ENCODE measurements around the gene PPP2R2C.

PPP2R2C gene

DNA sequence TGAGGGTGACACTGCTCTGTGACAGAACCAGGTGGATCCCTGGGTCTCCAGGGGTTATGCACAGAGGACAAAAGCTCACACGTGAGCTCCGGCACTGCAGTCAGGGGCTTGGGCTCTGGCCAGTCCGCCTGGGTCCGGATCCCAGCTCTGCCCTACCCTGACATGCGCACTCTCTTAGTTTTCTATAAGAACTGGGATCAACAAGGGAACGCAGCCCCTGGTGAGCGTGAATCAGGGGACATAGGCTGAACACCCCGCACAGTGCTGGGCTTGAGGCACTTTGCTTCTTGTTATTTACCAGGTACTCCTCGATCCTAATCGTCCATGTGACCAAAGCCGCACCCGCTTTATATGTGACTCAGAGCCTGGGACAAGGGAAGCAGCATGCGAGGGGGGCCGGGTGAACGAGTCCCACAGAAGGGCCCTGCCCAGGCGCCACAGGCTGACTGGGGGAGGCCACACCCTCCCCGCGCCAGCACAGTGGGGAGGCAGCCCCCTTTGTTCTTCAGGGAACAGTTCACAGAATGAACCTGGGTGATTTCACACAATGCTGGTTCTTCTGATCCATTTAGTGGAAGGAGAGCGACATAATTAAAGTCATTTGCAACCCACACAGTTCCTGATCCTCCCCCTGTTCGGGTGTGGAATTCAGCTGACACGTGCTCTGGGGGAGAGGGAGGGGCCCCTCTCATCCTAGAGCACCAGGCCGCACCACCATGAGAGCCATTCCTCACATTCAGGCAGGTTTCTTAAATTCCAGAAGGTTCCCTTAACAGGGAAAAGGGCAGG, 147.2 kb downstream of the PPP2R2C start:
- TF ChIP-seq, protein P1, sequence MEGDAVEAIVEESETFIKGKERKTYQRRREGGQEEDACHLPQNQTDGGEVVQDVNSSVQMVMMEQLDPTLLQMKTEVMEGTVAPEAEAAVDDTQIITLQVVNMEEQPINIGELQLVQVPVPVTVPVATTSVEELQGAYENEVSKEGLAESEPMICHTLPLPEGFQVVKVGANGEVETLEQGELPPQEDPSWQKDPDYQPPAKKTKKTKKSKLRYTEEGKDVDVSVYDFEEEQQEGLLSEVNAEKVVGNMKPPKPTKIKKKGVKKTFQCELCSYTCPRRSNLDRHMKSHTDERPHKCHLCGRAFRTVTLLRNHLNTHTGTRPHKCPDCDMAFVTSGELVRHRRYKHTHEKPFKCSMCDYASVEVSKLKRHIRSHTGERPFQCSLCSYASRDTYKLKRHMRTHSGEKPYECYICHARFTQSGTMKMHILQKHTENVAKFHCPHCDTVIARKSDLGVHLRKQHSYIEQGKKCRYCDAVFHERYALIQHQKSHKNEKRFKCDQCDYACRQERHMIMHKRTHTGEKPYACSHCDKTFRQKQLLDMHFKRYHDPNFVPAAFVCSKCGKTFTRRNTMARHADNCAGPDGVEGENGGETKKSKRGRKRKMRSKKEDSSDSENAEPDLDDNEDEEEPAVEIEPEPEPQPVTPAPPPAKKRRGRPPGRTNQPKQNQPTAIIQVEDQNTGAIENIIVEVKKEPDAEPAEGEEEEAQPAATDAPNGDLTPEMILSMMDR (IDR thresholded peaks at IDR 0.05; ENCODE audit: control insufficient read depth, insufficient read depth, low read depth, low read length, missing control alignments), result no peak
- DNase-seq (ENCODE audit: low read depth), result no peak
- no peak overlapping the region for H3K4me3 ChIP-seq (ENCODE audit: control insufficient read depth, low read depth, low read length)

DNA sequence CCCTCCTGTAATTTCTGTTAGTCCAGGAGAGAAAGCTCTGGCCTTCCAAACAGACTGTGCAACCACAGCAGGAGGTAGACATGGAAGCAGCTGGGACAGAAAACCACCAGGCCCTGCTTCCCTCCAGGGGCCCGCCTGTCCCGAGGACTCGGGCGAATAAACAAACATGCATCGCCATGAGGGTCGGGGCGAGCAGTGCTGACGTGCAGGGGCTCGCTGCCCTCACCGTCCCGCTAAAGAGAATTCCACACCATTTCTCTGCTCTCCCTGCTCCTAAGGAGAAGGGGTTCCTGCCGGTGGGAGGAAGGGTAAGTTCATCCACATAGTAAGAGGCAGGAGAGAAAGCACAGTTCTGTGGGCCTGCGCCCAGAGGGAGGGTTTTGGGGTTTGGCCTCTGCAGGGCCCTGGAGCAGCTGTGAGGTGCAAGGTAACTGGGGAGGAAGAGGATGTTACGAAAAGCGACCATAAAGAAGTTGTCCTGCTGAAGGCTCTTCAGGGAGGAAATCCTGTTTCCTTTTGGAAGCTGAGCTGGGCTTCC, 147.9 kb downstream of the PPP2R2C start:
- DNase-seq (ENCODE audit: low read depth), result no peak
- H3K4me3 ChIP-seq (ENCODE audit: control insufficient read depth, low read depth, low read length), result no peak overlapping the region
- TF ChIP-seq, protein P1 (IDR thresholded peaks at IDR 0.05; ENCODE audit: control insufficient read depth, insufficient read depth, low read depth, low read length, missing control alignments), result no peak

DNA sequence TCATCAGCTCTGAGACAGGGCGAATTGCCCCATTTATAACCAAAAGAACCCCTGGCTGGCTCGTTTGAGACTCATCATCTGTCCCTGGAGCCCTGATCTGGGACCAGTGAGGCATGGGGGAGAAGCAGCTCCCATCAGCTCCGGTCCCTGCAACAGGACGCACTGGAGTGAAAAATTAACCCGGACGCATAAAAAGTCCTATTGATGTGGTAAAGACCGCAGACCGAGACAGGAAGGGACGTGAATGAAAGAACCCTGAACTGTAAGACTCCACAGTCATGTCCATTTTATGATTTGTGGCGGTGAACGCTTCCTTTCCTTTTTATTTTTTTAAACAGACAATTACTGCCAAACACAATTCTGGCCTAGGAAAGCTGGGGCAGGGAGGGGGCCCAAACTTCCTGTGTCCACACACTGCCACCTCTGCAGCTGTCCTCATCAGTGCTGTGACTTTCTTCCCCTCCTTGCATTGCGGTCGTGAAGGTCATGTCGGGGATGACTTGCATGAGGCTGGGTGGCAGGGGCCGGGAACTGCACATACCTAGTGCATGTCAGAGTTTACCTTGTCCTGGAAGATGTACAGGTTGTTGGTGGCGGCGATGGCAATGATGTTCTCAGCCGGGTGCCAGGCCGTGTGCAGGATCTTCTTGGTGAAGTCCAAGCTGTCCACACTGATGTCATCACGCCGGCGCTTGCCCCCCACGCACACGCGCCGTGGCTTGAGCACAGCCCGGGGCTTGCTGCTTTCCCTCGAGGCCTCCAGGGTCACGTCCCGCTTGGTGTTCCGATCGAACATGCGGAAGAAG, 149.4 kb downstream of the PPP2R2C start:
- DNase-seq (ENCODE audit: low read depth), result no peak
- H3K4me3 ChIP-seq (ENCODE audit: control insufficient read depth, low read depth, low read length), result no peak overlapping the region
- TF ChIP-seq, protein P1 (IDR thresholded peaks at IDR 0.05; ENCODE audit: control insufficient read depth, insufficient read depth, low read depth, low read length, missing control alignments), result no peak

DNA sequence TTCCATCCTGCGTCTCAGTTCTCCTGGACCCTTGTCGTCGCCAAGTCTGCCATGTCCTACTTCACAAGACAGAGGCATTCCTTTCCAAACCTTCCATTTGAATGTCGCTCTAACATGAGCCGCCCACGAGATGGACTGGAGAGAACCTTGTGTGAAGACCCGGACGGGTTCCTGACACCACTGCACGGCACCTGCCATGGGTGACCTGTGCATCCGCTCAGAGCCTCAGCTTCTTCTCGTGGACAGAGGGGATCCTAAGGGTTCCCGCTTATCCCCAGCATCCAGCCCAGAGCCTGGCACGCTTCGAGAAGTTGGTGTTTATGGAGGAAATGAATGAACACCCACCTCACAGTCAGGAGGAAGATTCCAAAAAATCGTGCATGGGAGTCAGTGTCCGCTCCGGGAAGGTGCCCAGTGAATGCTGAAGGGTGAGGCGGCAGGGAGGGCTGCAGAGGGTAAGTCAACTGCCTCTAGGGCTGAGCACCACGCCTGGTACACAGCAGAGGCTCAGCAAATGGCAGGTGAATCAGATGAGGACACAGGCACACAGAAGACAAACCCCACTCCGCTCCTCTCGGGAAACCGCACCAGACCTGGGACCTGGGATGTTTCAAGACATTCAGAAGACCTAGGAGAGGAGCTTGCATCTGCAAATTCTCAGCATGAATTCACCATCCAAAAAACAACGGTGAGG, 150.2 kb downstream of the PPP2R2C start:
- no peak overlapping the region for H3K4me3 ChIP-seq (ENCODE audit: control insufficient read depth, low read depth, low read length)
- TF ChIP-seq, protein P1 (IDR thresholded peaks at IDR 0.05; ENCODE audit: control insufficient read depth, insufficient read depth, low read depth, low read length, missing control alignments), result no peak

DNA sequence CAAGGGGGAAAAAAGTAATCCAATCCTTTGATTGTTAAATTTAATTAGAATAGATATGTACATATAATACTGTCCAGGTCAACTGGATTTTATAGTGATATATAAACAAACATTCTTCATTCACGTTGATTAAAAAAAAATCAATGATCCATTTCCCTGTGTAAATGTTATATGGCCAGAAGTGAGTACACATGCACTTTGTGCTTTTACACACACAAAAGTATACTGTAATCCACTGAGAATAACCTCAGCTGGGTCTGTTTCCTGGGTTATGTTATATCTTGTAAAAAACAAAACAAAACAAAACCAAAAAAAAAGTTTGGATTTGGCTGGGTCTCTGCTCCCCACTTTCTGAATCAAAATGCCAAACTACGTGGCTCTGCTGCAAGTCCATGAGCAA, 151.1 kb downstream of the PPP2R2C start:
- no peak overlapping the region for H3K4me3 ChIP-seq (ENCODE audit: control insufficient read depth, low read depth, low read length)
- DNase-seq (ENCODE audit: low read depth), result no peak
- TF ChIP-seq, protein P1 (IDR thresholded peaks at IDR 0.05; ENCODE audit: control insufficient read depth, insufficient read depth, low read depth, low read length, missing control alignments), result no peak

More for the DNA sequence above, 150.2 kb downstream of the PPP2R2C start:
- DNase-seq (ENCODE audit: low read depth), result no peak

DNA sequence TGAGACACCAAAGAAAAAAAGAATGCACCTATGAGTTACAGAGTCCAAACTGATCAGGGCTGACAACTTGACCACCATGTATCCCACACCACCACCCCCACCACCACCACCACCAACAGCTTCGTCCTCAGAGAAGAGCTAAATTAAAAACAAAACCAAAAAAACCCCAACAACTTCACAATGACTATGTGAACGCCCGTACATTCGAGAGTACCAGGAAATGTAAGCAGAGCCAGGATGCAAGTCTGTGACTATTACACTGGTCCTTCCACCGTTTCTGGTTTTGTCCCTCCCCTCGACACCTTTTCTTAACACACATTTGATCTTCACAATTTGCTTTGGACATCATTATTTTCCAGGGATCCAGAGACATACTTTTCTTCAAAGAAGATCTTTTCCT, 151.8 kb downstream of the PPP2R2C start:
- no peak overlapping the region for H3K4me3 ChIP-seq (ENCODE audit: control insufficient read depth, low read depth, low read length)
- TF ChIP-seq, protein P1 (IDR thresholded peaks at IDR 0.05; ENCODE audit: control insufficient read depth, insufficient read depth, low read depth, low read length, missing control alignments), result no peak
- no peak for DNase-seq (ENCODE audit: low read depth)
